HG03460 (cell line): Measurements from ENCODE around the gene NCBP1.
"Not testable (repeated sequence)": the region's sequence is repeated elsewhere in the genome, so short reads cannot be mapped to it uniquely, and the experiment has no call there.

ENCODE experiments used
- ATAC-seq: cut with Tn5 transposase; IDR thresholded peaks from one replicate; pipeline ENCODE4 v1.9.1; 2021; ENCODE audit not compliant: unreplicated experiment

Gene NCBP1, protein sequence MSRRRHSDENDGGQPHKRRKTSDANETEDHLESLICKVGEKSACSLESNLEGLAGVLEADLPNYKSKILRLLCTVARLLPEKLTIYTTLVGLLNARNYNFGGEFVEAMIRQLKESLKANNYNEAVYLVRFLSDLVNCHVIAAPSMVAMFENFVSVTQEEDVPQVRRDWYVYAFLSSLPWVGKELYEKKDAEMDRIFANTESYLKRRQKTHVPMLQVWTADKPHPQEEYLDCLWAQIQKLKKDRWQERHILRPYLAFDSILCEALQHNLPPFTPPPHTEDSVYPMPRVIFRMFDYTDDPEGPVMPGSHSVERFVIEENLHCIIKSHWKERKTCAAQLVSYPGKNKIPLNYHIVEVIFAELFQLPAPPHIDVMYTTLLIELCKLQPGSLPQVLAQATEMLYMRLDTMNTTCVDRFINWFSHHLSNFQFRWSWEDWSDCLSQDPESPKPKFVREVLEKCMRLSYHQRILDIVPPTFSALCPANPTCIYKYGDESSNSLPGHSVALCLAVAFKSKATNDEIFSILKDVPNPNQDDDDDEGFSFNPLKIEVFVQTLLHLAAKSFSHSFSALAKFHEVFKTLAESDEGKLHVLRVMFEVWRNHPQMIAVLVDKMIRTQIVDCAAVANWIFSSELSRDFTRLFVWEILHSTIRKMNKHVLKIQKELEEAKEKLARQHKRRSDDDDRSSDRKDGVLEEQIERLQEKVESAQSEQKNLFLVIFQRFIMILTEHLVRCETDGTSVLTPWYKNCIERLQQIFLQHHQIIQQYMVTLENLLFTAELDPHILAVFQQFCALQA

GRCh38 chr9:97632985-97633858 lies at the start of gene NCBP1, which contains the start of gene TSTD2:
Gene NCBP1, plus strand, starts transcription at chr9:97633821. Its CDS starts 61 bp downstream, at chr9:97633882.
Gene TSTD2, minus strand, starts transcription at chr9:97633368. Its CDS starts 5,806 bp downstream, at chr9:97627562.
- peak; percentile 80 for ATAC-seq

DNA sequence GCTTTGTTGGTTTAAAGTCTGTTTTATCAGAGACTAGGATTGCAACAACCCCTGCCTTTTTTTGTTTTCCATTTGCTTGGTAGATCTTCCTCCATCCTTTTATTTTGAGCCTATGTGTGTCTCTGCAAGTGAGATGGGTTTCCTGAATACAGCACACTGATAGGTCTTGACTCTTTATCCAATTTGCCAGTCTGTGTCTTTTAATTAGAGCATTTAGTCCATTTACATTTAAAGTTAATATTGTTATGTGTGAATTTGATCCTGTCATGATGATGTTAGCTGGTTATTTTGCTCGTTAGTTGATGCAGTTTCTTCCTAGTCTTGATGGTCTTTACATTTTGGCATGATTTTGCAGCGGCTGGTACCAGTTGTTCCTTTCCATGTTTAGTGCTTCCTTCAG lies 48.8 kb upstream of the NCBP1 start:
- not testable (repeated sequence) for ATAC-seq

GRCh38 chr9:97586909-97587308 lies 46.7 kb upstream of the NCBP1 start:
- ATAC-seq, result not testable (repeated sequence)

DNA sequence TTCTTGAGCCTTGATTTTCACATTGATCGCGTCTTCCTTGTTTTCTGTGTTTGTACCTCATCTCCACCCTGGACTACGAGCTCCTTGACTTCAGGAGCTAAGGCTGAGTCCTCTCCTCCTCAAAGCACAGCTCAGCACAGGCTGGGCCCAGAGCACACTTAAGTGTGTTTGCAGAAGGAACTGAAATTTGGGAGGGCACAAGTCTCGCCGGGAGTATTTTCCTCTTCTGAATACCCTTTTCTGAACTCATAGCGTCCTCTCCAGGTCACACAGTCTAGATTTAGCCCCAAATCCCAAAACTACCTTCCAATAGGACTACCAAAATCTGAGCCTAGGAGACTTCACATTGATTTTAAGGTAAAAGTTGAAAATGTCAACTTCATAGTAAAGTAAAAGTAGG lies 42.1 kb upstream of the NCBP1 start:
- no peak for ATAC-seq

DNA sequence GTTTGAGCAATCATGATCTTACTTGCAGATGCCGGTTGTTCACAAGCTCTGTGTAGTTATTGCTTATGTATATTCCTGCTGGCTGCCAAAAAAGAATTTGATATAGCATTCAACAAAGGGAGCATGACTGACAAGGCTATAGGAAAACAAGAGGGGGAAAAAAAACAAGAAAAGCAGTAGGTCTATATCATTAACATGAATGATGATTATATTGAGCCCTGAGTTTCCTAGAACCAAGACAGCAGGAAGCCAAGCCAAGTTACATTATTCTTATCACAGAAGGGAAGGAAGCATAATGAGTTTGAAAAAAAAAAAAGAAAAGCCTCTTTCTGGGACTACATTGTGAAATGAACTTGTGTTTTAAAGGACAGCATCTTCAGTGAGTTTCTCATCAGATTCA lies 41.5 kb upstream of the NCBP1 start:
- no peak for ATAC-seq

GRCh38 chr9:97593960-97594359 lies 39.7 kb upstream of the NCBP1 start:
- no peak for ATAC-seq

DNA sequence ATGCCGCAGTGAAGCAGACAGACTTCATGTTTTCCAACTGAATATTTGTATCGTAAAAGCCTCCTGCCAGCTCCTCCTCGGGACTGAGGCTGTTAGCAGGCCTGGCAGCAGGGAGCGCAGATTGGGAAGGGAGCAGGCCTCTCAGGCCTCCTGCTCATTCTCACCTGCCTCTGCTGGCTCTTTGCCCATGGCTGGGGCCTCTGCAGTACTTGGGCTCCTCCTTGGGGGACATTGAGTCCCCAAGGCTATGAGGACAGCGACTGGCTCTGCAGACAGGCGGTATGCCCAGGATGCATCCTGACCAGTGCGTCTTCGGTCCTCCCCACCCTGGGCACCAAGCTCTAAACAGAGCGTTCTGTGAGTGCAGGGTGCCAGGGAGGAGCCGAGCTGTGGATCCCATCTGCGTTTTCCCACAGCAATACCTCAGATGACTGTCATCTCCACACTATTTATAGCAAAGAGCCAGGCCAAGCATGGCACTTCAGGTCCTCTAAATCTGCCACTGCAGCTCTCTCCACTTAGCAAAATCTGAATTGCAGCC lies 39.2 kb upstream of the NCBP1 start:
- ATAC-seq, result no peak

DNA sequence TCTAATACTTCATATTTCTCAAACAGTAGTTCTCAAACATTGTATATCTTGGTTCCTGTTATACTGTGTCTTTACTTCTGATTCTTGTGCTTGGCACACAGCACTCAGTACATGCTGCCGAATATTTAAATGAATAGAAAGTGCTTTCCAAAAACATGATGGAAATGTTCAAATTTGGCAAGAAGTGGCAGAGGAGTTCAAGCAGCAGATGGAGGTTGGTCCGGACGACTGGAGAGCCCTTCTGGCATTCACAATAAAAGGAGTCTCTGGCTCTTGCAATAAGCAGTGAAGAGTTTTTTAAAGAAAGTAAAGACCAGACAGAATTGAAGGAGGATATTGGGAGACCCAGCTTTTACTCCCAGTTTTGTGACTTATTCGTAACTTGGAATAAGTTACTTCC lies 36.7 kb upstream of the NCBP1 start:
- no peak for ATAC-seq

DNA sequence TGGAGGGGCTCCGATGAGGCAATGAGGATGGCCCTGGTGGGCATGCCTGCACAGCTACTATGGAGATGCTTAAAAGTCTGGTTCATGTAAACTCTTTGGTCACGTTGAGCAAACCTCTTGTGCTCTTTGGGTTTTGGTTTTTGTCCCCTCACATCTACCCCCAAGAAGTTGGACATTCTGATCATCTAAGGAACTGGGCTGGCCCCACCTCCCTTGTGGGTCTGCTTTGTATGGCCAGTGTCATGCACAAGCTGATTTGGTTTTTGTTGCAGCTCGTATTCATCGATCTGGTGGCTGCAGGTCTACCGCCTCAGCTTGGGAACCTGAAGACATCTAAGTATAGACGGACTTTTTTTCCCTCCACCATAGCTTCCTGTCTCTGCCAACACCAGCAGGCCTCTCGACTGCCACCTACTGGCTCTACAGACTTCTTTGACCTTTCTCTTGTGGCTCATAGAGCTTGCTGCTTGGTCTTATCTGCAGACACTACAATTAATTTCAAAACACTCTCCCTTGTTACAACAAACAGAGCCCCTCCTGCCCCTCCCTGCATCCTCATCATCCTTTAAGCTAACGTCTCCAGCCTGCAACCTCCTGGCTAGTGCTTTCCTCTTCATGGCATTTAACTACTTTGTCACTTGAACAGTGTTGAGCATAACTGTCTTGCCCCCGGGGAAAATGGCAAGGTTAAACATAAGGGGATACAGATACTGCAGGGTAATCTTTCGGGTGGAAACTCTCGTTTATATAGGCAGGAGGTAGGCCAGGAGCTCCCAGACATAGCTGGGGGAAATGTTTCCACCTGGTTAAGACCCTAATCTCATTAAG lies 34.9 kb upstream of the NCBP1 start:
- ATAC-seq, result peak; percentile 87

DNA sequence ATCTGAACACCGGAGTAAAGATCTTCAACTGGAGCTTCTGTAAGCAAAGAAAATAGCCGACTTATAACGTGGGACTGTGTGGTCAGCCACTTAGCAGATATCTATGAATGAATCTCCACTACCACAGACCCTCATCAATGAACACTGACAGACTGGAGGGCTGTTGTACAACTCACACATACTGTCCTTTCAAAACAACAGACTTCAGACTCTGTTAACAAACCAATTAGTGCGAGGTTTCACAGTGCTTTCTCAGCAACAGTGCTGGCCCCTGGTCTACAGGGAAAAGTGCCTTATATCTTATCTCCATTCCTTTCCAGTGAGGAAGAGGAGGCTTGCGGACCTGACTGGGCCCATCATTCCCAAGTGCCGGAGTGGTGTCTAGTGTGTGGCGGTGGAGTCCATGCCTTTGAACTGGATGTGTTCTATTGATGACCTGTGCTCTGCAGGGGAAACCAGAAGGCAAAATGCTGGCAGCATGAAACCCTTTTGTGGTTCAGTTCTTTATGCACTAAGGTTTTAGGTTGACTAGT lies 34.2 kb upstream of the NCBP1 start:
- ATAC-seq, result no peak

DNA sequence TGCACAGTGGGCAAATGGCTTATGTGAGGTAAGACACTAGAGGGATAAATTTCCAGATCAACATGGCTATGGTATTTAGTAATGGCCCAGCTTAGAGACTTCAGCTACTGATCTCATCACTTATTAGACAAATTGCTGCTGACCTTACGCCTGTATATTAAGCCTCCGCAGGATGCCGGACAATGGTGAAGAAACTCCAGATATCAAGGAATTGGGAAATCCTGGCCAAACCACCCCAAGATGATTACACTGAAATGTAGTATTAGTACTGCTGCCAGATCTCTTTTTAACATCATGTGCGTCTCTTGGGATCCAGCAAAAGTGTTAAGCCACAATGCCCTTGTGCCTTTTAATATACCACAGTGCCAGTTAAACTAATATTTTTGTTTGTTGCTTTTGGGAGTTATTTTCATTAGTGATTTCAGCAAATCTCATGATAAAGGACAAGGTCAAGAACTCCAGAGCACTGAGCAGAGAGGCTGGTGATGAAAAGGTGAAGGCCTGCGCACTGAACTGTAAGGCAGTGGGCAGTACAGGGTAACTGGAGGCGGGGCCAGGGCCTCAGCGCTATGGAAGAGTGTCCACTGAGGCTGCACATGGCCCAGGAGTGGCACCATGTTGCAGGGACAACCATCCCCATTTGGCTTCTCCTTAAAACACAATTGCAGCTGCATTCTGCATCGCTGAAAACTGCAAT lies 32.9 kb upstream of the NCBP1 start:
- no peak for ATAC-seq

DNA sequence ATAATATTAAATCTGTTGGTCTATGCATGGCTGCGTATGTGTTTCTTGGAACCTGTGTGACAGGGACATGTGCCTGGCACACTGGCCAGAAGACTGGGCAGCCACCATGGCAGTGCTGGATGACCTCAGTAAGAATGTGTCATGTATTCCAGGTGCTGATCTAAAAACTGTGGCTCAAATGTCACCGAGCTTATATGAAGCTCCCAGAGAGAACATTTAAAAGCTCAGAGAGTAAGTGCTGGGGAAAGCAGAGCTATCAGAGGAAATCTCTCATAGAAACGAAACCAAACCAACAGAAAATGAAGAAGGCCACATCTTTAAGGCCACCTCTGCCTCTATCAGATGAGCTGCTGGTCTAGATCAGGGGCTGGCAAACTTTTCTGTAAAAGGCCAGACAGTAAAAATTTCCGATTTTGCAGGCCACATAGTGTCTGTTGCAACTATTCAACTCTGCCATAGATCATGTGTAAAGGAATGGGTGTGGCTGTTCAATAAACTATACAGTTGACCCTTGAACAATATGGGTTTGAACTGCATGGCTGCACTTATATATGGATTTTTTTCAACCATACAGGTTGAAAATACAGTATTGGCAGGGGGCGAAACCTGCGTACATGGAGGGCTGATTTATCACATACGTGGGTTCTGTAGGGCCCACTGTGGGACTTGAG lies 32.3 kb upstream of the NCBP1 start:
- ATAC-seq, result no peak

GRCh38 chr9:97602430-97602829 lies 31.2 kb upstream of the NCBP1 start:
- no peak for ATAC-seq

DNA sequence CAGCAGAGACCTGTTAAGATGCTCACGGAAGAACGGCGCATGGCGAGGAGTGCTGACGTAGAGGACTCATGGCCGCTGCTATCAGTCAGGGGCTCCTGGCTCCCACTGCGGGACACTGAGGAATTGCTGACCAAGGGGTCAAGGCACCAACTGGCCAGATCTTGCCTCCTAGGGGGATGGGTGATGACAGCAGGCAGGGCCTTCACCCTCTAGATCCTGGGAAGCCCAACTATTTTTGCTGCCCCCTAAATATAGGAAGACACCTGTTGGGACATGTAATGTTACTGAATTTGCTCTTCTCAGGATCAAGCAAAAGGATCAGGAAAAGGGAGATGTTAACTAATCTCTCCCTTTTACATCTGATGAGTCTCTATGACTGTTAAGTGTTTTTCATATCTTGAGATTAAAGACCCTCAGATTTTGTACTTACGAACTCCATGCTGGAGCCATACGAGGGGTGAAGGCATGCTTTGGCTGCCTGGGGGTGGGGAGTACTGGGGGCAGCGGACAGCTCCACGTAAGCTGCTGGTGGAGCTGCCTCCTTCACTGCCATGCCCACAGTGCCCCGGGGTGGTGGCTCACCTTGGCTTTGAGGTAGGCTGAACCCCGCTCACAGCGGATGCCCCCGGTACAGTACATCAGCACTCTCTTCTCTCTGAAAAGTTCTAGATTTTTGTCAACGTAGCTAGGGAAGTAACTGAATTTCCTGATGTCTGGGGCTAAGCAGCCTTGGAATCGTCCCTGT lies 28.5 kb upstream of the NCBP1 start:
- no peak for ATAC-seq

GRCh38 chr9:97615439-97616072 lies 18.1 kb upstream of the NCBP1 start:
- no peak for ATAC-seq

GRCh38 chr9:97617939-97618416 lies 15.6 kb upstream of the NCBP1 start:
- no peak for ATAC-seq

- ATAC-seq, result not testable (repeated sequence)
Observed at GRCh38 chr9:97620063-97620462, 13.6 kb upstream of the NCBP1 start.
